GM10248 (cell line): ENCODE data around the gene CCL2.

Experiments used
- CTCF ChIA-PET: fragments of 300-600 bp; sonication (Branson Sonifier 250); formaldehyde crosslinking; extraction: SDS; loops from one replicate; lab custom pipeline; 2021; ENCODE audit warnings: antibody characterized with exemption; lab: Yijun Ruan, JAX
- POLR2A ChIA-PET: fragments of 350-650 bp; sonication (Branson Sonifier 250); formaldehyde crosslinking; extraction: SDS; loops from one replicate; lab custom pipeline; 2020; ENCODE audit warnings: antibody characterized with exemption; lab: Yijun Ruan, JAX
- DNase-seq: peaks from one replicate; pipeline ENCODE4 v3.0.0; 2012; ENCODE audit errors: extremely low spot score
- CTCF ChIP-seq: IDR thresholded peaks from 2 replicates; pipeline ENCODE4 v1.5.1; 2012; ENCODE audit warnings: mild to moderate bottlenecking, low read depth; ENCODE audit errors: extremely low read depth, missing control alignments, control extremely low read depth

Gene CCL2

GRCh38 chr17:34257299-34257985, 2.4 kb downstream of the CCL2 start:
- ChIA-PET POLR2A (no interaction called here), CTCF (no interaction called here)
- DNase-seq = no peak
- no peak for TF ChIP-seq CTCF

GRCh38 chr17:34257986-34258326, 2.9 kb downstream of the CCL2 start:
- POLR2A ChIA-PET = no interaction called here

GRCh38 chr17:34259146-34259545, 4.1 kb downstream of the CCL2 start:
- DNase-seq = no peak
- ChIA-PET CTCF (no interaction called here), POLR2A (no interaction called here)
- TF ChIP-seq CTCF = no peak

More at GRCh38 chr17:34257986-34258326, 2.9 kb downstream of the CCL2 start:
- CTCF ChIA-PET = no interaction called here
- DNase-seq = no peak
- no peak for TF ChIP-seq CTCF

- TF ChIP-seq CTCF = no peak
- ChIA-PET POLR2A (no interaction called here), CTCF (no interaction called here)
- no peak for DNase-seq
These were observed 5.8 kb downstream of the CCL2 start for GRCh38 chr17:34260861-34261260.

GRCh38 chr17:34261568-34262337, 6.7 kb downstream of the CCL2 start:
- no peak for DNase-seq
- TF ChIP-seq CTCF = no peak
- ChIA-PET CTCF (no interaction called here), POLR2A (no interaction called here)

- CTCF ChIA-PET = no interaction called here
- POLR2A ChIA-PET = no interaction called here
- no peak for DNase-seq
- no peak for TF ChIP-seq CTCF
These were observed 10.6 kb downstream of the CCL2 start for GRCh38 chr17:34265711-34266110.
